Stomach (tissue), 9 donors: ENCODE data around the gene ECI1. TPM values are rescaled to one million over a fixed set of nuclear protein-coding genes. Genes with fewer than 3 reads are reported as not detected.

Source experiments
- DNase-seq, 2 donors: peaks; one replicate each; pipeline versions ENCODE4 v3.0.0 to v3.0.0-alpha.2; 2013 to 2019
- H3K27ac ChIP-seq, 5 donors: fragments of 200-600 bp in 4 of 5; sonication (generic) in 4 of 5; one replicate each; pipeline ENCODE4 v1.5.1; 2013 to 2019; ENCODE audit warnings: mild to moderate bottlenecking in 1 of 5, moderate library complexity in 1 of 5
- H3K27me3 ChIP-seq, 3 donors: fragments of 200-600 bp; sonication (generic); one replicate each; pipeline ENCODE4 v1.5.1; 2017 to 2019; ENCODE audit warnings: mixed run types in 1 of 3
- H3K36me3 ChIP-seq, 4 donors: fragments of 200-600 bp; sonication (generic); 1 replicate in 3 of 4; 2 replicates in 1 of 4; pipeline ENCODE4 v1.5.1; 2016 to 2019
- H3K4me1 ChIP-seq, 4 donors: fragments of 200-600 bp; sonication (generic); one replicate each; pipeline ENCODE4 v1.5.1; 2016 to 2019
- H3K4me3 ChIP-seq, 4 donors: fragments of 200-600 bp; sonication (generic) in 3 of 4; one replicate each; pipeline ENCODE4 v1.5.1; 2016 to 2019; ENCODE audit warnings: mild to moderate bottlenecking in 1 of 4
- H3K9me3 ChIP-seq, 4 donors: fragments of 200-600 bp; sonication (generic); one replicate each; pipeline ENCODE4 v1.5.1; 2016 to 2019
- CTCF ChIP-seq, 7 experiments: fragments of 450-650 bp in 4 of 7; fragments of 200-600 bp in 3 of 7; sonication (generic) in 3 of 7; IDR thresholded peaks; one replicate each; pipeline ENCODE4 v1.5.1; 2016 to 2019; ENCODE audit warnings: antibody characterized with exemption in 7 of 7, control low read depth in 2 of 7, mild to moderate bottlenecking in 1 of 7
- EP300 ChIP-seq: sonication (generic); formaldehyde crosslinking; IDR thresholded peaks from one replicate; pipeline ENCODE4 v1.6.1; 2017; ENCODE audit warnings: antibody characterized with exemption
- POLR2A ChIP-seq, 4 donors: fragments of 450-650 bp; IDR thresholded peaks; one replicate each; pipeline ENCODE4 v1.6.1; 2016; ENCODE audit warnings: antibody characterized with exemption in 4 of 4, control low read depth in 2 of 4, mild to moderate bottlenecking in 1 of 4, moderate library complexity in 1 of 4
- POLR2AphosphoS5 ChIP-seq, 3 donors: sonication (generic); formaldehyde crosslinking; IDR thresholded peaks; one replicate each; pipeline ENCODE4 v1.6.1; 2016; ENCODE audit warnings: antibody characterized with exemption in 3 of 3
- WGBS, 5 donors: extraction: QIAGEN DNeasy Blood & Tissue Kit in 3 of 5; methylation state at CpG; one replicate each; pipeline versions ENCODE4 v1.1.5 to v1.1.7; 2013 to 2018; 5-methylcytosine and 5-hydroxymethylcytosine counted together
- intact Hi-C: fragments of 100-400 bp; cut with DNase I; formaldehyde crosslinking; loops from one replicate; pipeline ENCODE4 v1.15.1; 2023; ENCODE audit warnings: low total_unique reads
- polyA plus RNA-seq, 3 donors: library from polyadenylated mRNA; stranded (reverse); fragments of 200-250 nt; gene quantifications; one replicate each; pipeline ENCODE4 v1.2.3, GENCODE V29; 2013
- total RNA-seq, 5 donors: library from RNA; depleted of rRNA; stranded (reverse); fragments of >200 nt; gene quantifications; one replicate each; pipeline versions ENCODE4 v1.1.0 to v1.2.3, GENCODE V29; 2014 to 2016
- donor health status: healthy with polysubstance abuse.
- donor health status: Bipolar disorder and iron deficiency.
- donor health status: healthy.

ECI1 gene
- total and polyA plus RNA-seq, 8 donors, result 20.4 to 234 (median 107) TPM

- Histone ChIP-seq H3K27ac (no peak overlapping the region), H3K9me3 (no peaks in the 10 kb centered on the region), H3K4me3 (no peak overlapping the region), H3K36me3 (peaks cover 73 to 87% (median 82%) of the 10 kb centered on the region in 4 donors), H3K27me3 (peaks cover 5 to 30% (median 18%) of the 10 kb centered on the region in 3 donors), H3K4me1 (peaks cover 16 to 21% (median 18%) of the 10 kb centered on the region in 4 donors)
- intact Hi-C loops, result no loop called here
- TF ChIP-seq EP300 (no peak), POLR2A (IDR thresholded peaks at IDR 0.05) (no peak), POLR2AphosphoS5 (IDR thresholded peaks at IDR 0.05) (no peak), CTCF (IDR thresholded peaks at IDR 0.05) (no peak)
- WGBS, 5 donors, result 87 to 92% (median 91%) methylated on average over 11 to 41 of the region's 41 CpGs
- no peak for DNase-seq
Measured at GRCh38 chr16:2232094-2232990, 19.0 kb downstream of the ECI1 start.

GRCh38 chr16:2231016-2231931, 20.1 kb downstream of the ECI1 start:
- Histone ChIP-seq H3K36me3 (peaks cover 73 to 97% (median 89%) of the 10 kb centered on the region in 4 donors), H3K27ac (no peak overlapping the region), H3K9me3 (no peaks in the 10 kb centered on the region), H3K4me1 (peaks cover 10 to 21% (median 18%) of the 10 kb centered on the region in 4 donors), H3K4me3 (no peak overlapping the region), H3K27me3 (peaks cover 0 to 20% (median 7%) of the 10 kb centered on the region in 3 donors)
- no peak for TF ChIP-seq POLR2AphosphoS5 (IDR thresholded peaks at IDR 0.05)
- no peak for TF ChIP-seq EP300
- no peak for TF ChIP-seq POLR2A (IDR thresholded peaks at IDR 0.05)
- WGBS, 5 donors, result 84 to 92% (median 87%) methylated on average over 27 to 29 of the region's 29 CpGs
- no peak for DNase-seq
- intact Hi-C loops, result no loop called here

- TF ChIP-seq CTCF (IDR thresholded peaks at IDR 0.05) (no peak), EP300 (no peak), POLR2A (IDR thresholded peaks at IDR 0.05) (no peak), POLR2AphosphoS5 (IDR thresholded peaks at IDR 0.05) (no peak)
- intact Hi-C loops, result no loop called here
- Histone ChIP-seq H3K36me3 (peaks cover 73 to 91% (median 85%) of the 10 kb centered on the region in 4 donors), H3K27me3 (peaks cover 0 to 11% (median 0%) of the 10 kb centered on the region in 3 donors), H3K27ac (no peak overlapping the region), H3K4me3 (no peak overlapping the region), H3K9me3 (no peaks in the 10 kb centered on the region), H3K4me1 (peaks cover 10 to 24% (median 20%) of the 10 kb centered on the region in 4 donors)
- no peak for DNase-seq
- 87 to 95% (median 90%) methylated on average over 7 to 13 of the region's 13 CpGs for WGBS, 5 donors
Measured at GRCh38 chr16:2230376-2230775, 21.0 kb downstream of the ECI1 start.

GRCh38 chr16:2229632-2230250, 21.6 kb downstream of the ECI1 start:
- Histone ChIP-seq H3K27ac (no peak overlapping the region), H3K4me3 (no peak overlapping the region), H3K9me3 (no peaks in the 10 kb centered on the region), H3K27me3 (peaks cover 0 to 7% (median 0%) of the 10 kb centered on the region in 3 donors), H3K4me1 (peaks cover 16 to 30% (median 27%) of the 10 kb centered on the region in 4 donors), H3K36me3 (peaks cover 67 to 85% (median 79%) of the 10 kb centered on the region in 4 donors)
- 84 to 94% (median 92%) methylated on average over 8 to 23 of the region's 23 CpGs for WGBS, 5 donors
- no peak for DNase-seq
- intact Hi-C loops, result no loop called here
- no peak for TF ChIP-seq POLR2AphosphoS5 (IDR thresholded peaks at IDR 0.05)
- no peak for TF ChIP-seq EP300
- TF ChIP-seq POLR2A (IDR thresholded peaks at IDR 0.05), result no peak
- no peak for TF ChIP-seq CTCF (IDR thresholded peaks at IDR 0.05)
